HG02981 (cell line): ENCODE measurements around the gene SERINC1.

Experiments
- ATAC-seq: cut with Tn5 transposase; IDR thresholded peaks from one replicate; pipeline ENCODE4 v1.9.1; 2021; ENCODE audit warnings: mild to moderate bottlenecking, moderate library complexity; ENCODE audit not compliant: unreplicated experiment

Gene SERINC1

GRCh38 chr6:122399055-122399347 lies 72.6 kb downstream of the SERINC1 start:
- ATAC-seq: no peak

- ATAC-seq: no peak
Observed at GRCh38 chr6:122394016-122394415, 77.6 kb downstream of the SERINC1 start.

GRCh38 chr6:122393351-122393896 lies 78.2 kb downstream of the SERINC1 start:
- ATAC-seq: peak; percentile 46
